ENCODE results near the gene BACH2. TPM values are rescaled to one million over a fixed set of nuclear protein-coding genes. Genes with fewer than 3 reads are reported as not detected.

The BACH2 gene
- total and polyA plus RNA-seq, 2 donors (not counting 1 experiment from before 2014, with no cell fraction given): 2.2 to 2.6 TPM

GRCh38 chr6:90278129-90278528, 18.5 kb downstream of the BACH2 start:
- no peak overlapping the region for H3K4me3 ChIP-seq (replicated peaks in 1 of 4; ENCODE audit: control extremely low read depth in 1 of 4, insufficient read depth in 1 of 4, low read depth in 3 of 4, low read length in 4 of 4)
- no peaks in the 10 kb centered on the region for H3K79me2 ChIP-seq (ENCODE audit: control insufficient read depth, insufficient read depth, low read length)
- H4K20me1 ChIP-seq (ENCODE audit: control insufficient read depth, extremely low read depth, insufficient read depth, low read length): no peaks in the 10 kb centered on the region
- no peaks in the 10 kb centered on the region for H3K27me3 ChIP-seq (ENCODE audit: control insufficient read depth, insufficient read depth, low read length)
- H3K9ac ChIP-seq (ENCODE audit: insufficient read depth, low read length): no peak overlapping the region
- no peak for DNase-seq (ENCODE audit: low read depth in 2 of 2)
- TF ChIP-seq CTCF (conservative IDR thresholded peaks at IDR 0.05 in 1 of 2, IDR thresholded peaks at IDR 0.05 in 1 of 2; ENCODE audit: low read depth in 1 of 2, low read length in 2 of 2) (no peak), EZH2 (IDR thresholded peaks at IDR 0.05; ENCODE audit: low read length, missing control alignments) (no peak)
- no peaks in the 10 kb centered on the region for H3K36me3 ChIP-seq (ENCODE audit: control insufficient read depth, insufficient read depth, low read length)
- H3K27ac ChIP-seq (ENCODE audit: insufficient read depth, low read length): no peak overlapping the region
- H2AFZ ChIP-seq (ENCODE audit: low read length): no peak overlapping the region
- no peak overlapping the region for H3K4me2 ChIP-seq (ENCODE audit: extremely low read depth, insufficient read depth, low read length)
- H3K4me1 ChIP-seq (ENCODE audit: control insufficient read depth, extremely low read depth, insufficient read depth, low read length): no peaks in the 10 kb centered on the region
- H3K9me3 ChIP-seq (ENCODE audit: control insufficient read depth, insufficient read depth, low read depth, low read length): no peaks in the 10 kb centered on the region

- Histone ChIP-seq H3K36me3 (ENCODE audit: control insufficient read depth, insufficient read depth, low read length) (no peaks in the 10 kb centered on the region), H3K9me3 (ENCODE audit: control insufficient read depth, insufficient read depth, low read depth, low read length) (no peaks in the 10 kb centered on the region), H4K20me1 (ENCODE audit: control insufficient read depth, extremely low read depth, insufficient read depth, low read length) (no peaks in the 10 kb centered on the region), H3K4me2 (ENCODE audit: extremely low read depth, insufficient read depth, low read length) (no peak overlapping the region), H3K9ac (ENCODE audit: insufficient read depth, low read length) (no peak overlapping the region), H3K4me3 (replicated peaks in 1 of 4; ENCODE audit: control extremely low read depth in 1 of 4, insufficient read depth in 1 of 4, low read depth in 3 of 4, low read length in 4 of 4) (no peak overlapping the region), H3K27ac (ENCODE audit: insufficient read depth, low read length) (no peak overlapping the region), H3K27me3 (ENCODE audit: control insufficient read depth, insufficient read depth, low read length) (no peaks in the 10 kb centered on the region), H3K79me2 (ENCODE audit: control insufficient read depth, insufficient read depth, low read length) (no peaks in the 10 kb centered on the region), H2AFZ (ENCODE audit: low read length) (no peak overlapping the region), H3K4me1 (ENCODE audit: control insufficient read depth, extremely low read depth, insufficient read depth, low read length) (no peaks in the 10 kb centered on the region)
- peak in 1 of 2 donors; percentile 29 for DNase-seq (ENCODE audit: low read depth in 2 of 2)
- TF ChIP-seq CTCF (conservative IDR thresholded peaks at IDR 0.05 in 1 of 2, IDR thresholded peaks at IDR 0.05 in 1 of 2; ENCODE audit: low read depth in 1 of 2, low read length in 2 of 2): no peak
- TF ChIP-seq EZH2 (IDR thresholded peaks at IDR 0.05; ENCODE audit: low read length, missing control alignments): no peak
Measured at GRCh38 chr6:90277302-90278011, 19.2 kb downstream of the BACH2 start.

- Histone ChIP-seq H2AFZ (ENCODE audit: low read length) (no peak overlapping the region), H4K20me1 (ENCODE audit: control insufficient read depth, extremely low read depth, insufficient read depth, low read length) (no peaks in the 10 kb centered on the region), H3K27ac (ENCODE audit: insufficient read depth, low read length) (no peak overlapping the region), H3K4me3 (replicated peaks in 1 of 4; ENCODE audit: control extremely low read depth in 1 of 4, insufficient read depth in 1 of 4, low read depth in 3 of 4, low read length in 4 of 4) (no peak overlapping the region), H3K27me3 (ENCODE audit: control insufficient read depth, insufficient read depth, low read length) (no peaks in the 10 kb centered on the region), H3K9ac (ENCODE audit: insufficient read depth, low read length) (no peak overlapping the region), H3K9me3 (ENCODE audit: control insufficient read depth, insufficient read depth, low read depth, low read length) (no peaks in the 10 kb centered on the region), H3K4me2 (ENCODE audit: extremely low read depth, insufficient read depth, low read length) (no peak overlapping the region), H3K4me1 (ENCODE audit: control insufficient read depth, extremely low read depth, insufficient read depth, low read length) (no peaks in the 10 kb centered on the region), H3K36me3 (ENCODE audit: control insufficient read depth, insufficient read depth, low read length) (no peaks in the 10 kb centered on the region), H3K79me2 (ENCODE audit: control insufficient read depth, insufficient read depth, low read length) (no peaks in the 10 kb centered on the region)
- DNase-seq (ENCODE audit: low read depth in 2 of 2): no peak
- TF ChIP-seq EZH2 (IDR thresholded peaks at IDR 0.05; ENCODE audit: low read length, missing control alignments): no peak
- TF ChIP-seq CTCF (conservative IDR thresholded peaks at IDR 0.05 in 1 of 2, IDR thresholded peaks at IDR 0.05 in 1 of 2; ENCODE audit: low read depth in 1 of 2, low read length in 2 of 2): no peak
Measured at GRCh38 chr6:90274451-90275030, 22.1 kb downstream of the BACH2 start.

Data from fibroblast of lung (primary cell).